ENCODE data around the gene PCNX2. TPM values are rescaled to one million over a fixed set of nuclear protein-coding genes. Genes with fewer than 3 reads are reported as not detected.
A peak's percentile ranks its signal among the peaks of the same experiment; 100 is the strongest.

Gene PCNX2
- total and polyA plus RNA-seq, 2 experiments from 2014 or later, result 42.9 to 88.3 TPM

- no peak for TF ChIP-seq STAT1 (IDR thresholded peaks at IDR 0.05; ENCODE audit: unreplicated experiment)
- no peak for TF ChIP-seq ZNF114 (CRISPR knock-in tag; IDR thresholded peaks at IDR 0.05)
- no peak for TF ChIP-seq JUNB (IDR thresholded peaks at IDR 0.05; ENCODE audit: unreplicated experiment)
Measured at GRCh38 chr1:233256789-233257188, 38.7 kb downstream of the PCNX2 start (continued).

- peaks cover 58% of the 10 kb centered on the region for H3K36me3 Mint-ChIP-seq (ENCODE audit: low read depth)
- H2AFZ ChIP-seq, result no peak overlapping the region
- no peaks in the 10 kb centered on the region for H3K27me3 ChIP-seq (ENCODE audit: insufficient read depth)
- H3K27me3 Mint-ChIP-seq (ENCODE audit: insufficient read depth, low read depth, poor library complexity), result peaks cover 2% of the 10 kb centered on the region
- peaks cover 79% of the 10 kb centered on the region for H3K79me2 ChIP-seq (replicated peaks; ENCODE audit: insufficient read depth)
- no peak overlapping the region for H3K4me3 Mint-ChIP-seq
- 0 out of 2 replicates have a peak overlapping the region, but pooled peaks have one; percentile 29 for H3K27ac ChIP-seq (ENCODE audit: low read depth)
- no peaks in the 10 kb centered on the region for H3F3A ChIP-seq (replicated peaks; ENCODE audit: low read depth)
- no peaks in the 10 kb centered on the region for H3K9me3 Mint-ChIP-seq
- DNase-seq (ENCODE audit: low spot score), result no peak
- H3K4me2 ChIP-seq, result no peak overlapping the region
- no peak overlapping the region for H3K27ac Mint-ChIP-seq
- no peak for ATAC-seq
- TF ChIP-seq CTCF (conservative IDR thresholded peaks at IDR 0.05; ENCODE audit: low read depth in 2 of 2) (no peak), JUNB (IDR thresholded peaks at IDR 0.05; ENCODE audit: unreplicated experiment) (no peak), STAT1 (IDR thresholded peaks at IDR 0.05; ENCODE audit: unreplicated experiment) (no peak)
- H3K9me2 ChIP-seq (ENCODE audit: insufficient read depth), result no peaks in the 10 kb centered on the region
- H4K20me1 ChIP-seq (replicated peaks; ENCODE audit: insufficient read depth), result peaks cover 27% of the 10 kb centered on the region
- H3K4me1 Mint-ChIP-seq, result peaks cover 30% of the 10 kb centered on the region
- peaks cover 20% of the 10 kb centered on the region for H3K36me3 ChIP-seq (ENCODE audit: insufficient read depth)
- no peak overlapping the region for H3K4me3 ChIP-seq
- no peaks in the 10 kb centered on the region; the same call in 1 of the 2 replicates for H3K4me1 ChIP-seq (ENCODE audit: insufficient read depth)
Measured at GRCh38 chr1:233256191-233256590, 39.3 kb downstream of the PCNX2 start.

- no peaks in the 10 kb centered on the region for H3K9me3 Mint-ChIP-seq
- TF ChIP-seq EZH2phosphoT487 (IDR thresholded peaks at IDR 0.05; ENCODE audit: unreplicated experiment), result no peak
- TF ChIP-seq CTCF (conservative IDR thresholded peaks at IDR 0.05; ENCODE audit: low read depth in 2 of 2), result no peak
- TF ChIP-seq ZNF114 (CRISPR knock-in tag; IDR thresholded peaks at IDR 0.05), result no peak
- no peak for TF ChIP-seq CREB1 (CRISPR knock-in tag; IDR thresholded peaks at IDR 0.05; ENCODE audit: low read depth)
- no peak for TF ChIP-seq REST (IDR thresholded peaks at IDR 0.05; ENCODE audit: unreplicated experiment)
- TF ChIP-seq STAT1 (IDR thresholded peaks at IDR 0.05; ENCODE audit: unreplicated experiment), result no peak
- no peak for TF ChIP-seq POLR2AphosphoS5 (IDR thresholded peaks at IDR 0.05; ENCODE audit: low read depth)
- Histone ChIP-seq H2AFZ (no peak overlapping the region), H3K79me2 (replicated peaks; ENCODE audit: insufficient read depth) (peaks cover 70% of the 10 kb centered on the region), H3K4me1 (ENCODE audit: insufficient read depth) (no peaks in the 10 kb centered on the region; the same call in 1 of the 2 replicates), H3K36me3 (ENCODE audit: insufficient read depth) (peaks cover 29% of the 10 kb centered on the region), H3K9me2 (ENCODE audit: insufficient read depth) (no peaks in the 10 kb centered on the region), H3K4me3 (no peak overlapping the region), H3K4me2 (no peak overlapping the region), H4K20me1 (replicated peaks; ENCODE audit: insufficient read depth) (peaks cover 26% of the 10 kb centered on the region), H3K27me3 (ENCODE audit: insufficient read depth) (no peaks in the 10 kb centered on the region), H3F3A (replicated peaks; ENCODE audit: low read depth) (no peaks in the 10 kb centered on the region), H3K27ac (ENCODE audit: low read depth) (0 out of 2 replicates have a peak overlapping the region, but pooled peaks have one; percentile 29)
- H3K27ac Mint-ChIP-seq, result no peak overlapping the region
- peaks cover 59% of the 10 kb centered on the region for H3K36me3 Mint-ChIP-seq (ENCODE audit: low read depth)
- no peak for DNase-seq (ENCODE audit: low spot score)
- H3K27me3 Mint-ChIP-seq (ENCODE audit: insufficient read depth, low read depth, poor library complexity), result peaks cover 2% of the 10 kb centered on the region
- no peak overlapping the region for H3K4me3 Mint-ChIP-seq
- no peak for ATAC-seq
- peaks cover 30% of the 10 kb centered on the region for H3K4me1 Mint-ChIP-seq
Measured at GRCh38 chr1:233255145-233255544, 40.4 kb downstream of the PCNX2 start.
